OCI-M2 (cell line): ENCODE results near the gene SNAP29.
"Not testable (repeated sequence)": the region's sequence is repeated elsewhere in the genome, so short reads cannot be mapped to it uniquely, and the experiment has no call there.

Experiments
- DNase-seq: peaks from one replicate; lab custom pipeline; 2025; ENCODE audit not compliant: unreplicated experiment; lab: John Stamatoyannopoulos, UW

Gene SNAP29

GRCh38 chr22:20866736-20867135 is 7.9 kb downstream of the SNAP29 start:
- no peak for DNase-seq

DNA sequence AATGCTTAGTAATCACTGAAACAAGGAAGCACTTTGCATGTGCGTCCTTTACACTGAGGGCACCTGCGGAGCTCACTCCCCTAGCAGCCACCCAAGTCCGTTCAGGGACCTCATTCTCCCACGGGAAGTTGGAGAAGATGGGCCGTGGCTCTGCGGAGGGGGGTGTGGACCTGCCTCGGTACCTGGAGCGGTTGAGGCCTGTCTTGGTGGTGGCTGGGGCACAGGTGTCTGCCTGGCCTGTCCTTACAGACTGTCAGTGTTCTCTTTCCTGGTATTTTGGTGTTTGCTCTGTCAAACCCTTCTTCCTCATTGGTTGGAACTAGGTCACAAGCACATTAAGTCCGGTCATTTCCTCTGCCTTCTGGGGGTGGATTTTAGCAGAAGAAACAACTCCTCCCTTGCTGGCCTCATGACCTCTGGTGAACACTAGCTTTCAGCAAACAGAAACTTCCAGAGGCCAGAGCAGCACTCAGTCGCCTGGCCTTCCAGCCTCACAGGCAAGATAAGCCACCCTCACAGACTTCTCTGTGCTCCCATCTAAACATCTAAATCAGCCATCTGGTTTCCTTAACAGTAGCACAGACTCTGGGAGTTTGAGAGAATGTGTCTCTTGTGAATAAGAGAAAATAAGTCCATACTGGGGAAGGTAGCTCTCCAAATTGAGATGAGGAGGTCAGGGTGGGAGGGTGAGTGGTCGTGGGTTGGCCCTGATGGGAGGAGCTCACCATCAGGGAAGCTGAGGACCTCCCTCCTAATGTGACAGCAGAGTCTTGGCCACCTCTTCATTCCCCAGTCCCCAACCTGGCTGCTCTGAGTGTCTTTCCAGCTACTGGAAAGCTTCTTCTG is 8.6 kb downstream of the SNAP29 start:
- peak; percentile 72 for DNase-seq

DNA sequence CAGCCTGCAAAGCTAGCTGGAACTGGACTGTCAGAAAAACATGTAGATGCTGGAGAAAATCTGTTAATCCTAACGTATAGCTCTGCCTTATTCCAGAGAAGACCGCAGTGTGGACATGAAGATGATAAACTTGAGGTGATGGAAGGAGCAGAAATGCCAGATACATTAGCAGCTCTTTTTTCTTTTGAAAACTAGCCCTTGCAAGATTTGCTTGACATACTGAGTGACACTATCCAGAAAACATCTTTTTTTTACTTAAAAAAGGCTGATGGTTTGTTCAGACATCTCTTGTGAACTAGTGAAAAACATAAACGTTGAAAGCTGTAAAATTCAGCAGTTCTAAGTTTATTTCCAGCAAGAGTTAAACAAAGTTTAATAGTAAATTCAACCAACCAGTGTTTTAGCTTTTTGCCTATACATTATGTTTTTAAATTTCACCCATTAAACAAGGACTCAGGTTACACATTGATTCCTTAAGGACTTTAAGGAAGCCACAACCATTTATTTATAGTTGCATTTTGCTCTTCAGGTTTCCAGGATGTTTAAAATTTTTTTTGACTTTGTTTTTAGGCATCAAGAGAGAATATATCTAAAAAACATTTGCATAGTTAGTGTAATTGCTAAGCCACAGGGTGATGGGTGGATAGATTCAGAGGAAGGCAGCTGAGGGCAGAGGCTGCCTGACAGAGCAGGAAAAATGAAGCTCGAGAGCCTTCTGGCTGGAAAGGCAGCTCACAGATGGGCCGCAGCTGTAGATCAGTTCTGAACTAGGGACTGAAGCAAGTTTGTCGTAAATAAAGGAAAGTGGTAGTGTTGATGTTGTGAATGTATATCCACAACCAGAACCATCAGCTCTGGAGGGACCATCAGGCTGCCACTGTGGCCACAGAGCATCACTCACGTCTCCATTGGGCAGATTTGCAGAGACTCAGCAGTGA is 9.5 kb downstream of the SNAP29 start:
- no peak for DNase-seq

GRCh38 chr22:20869234-20869633 is 10.4 kb downstream of the SNAP29 start:
- DNase-seq: no peak

DNA sequence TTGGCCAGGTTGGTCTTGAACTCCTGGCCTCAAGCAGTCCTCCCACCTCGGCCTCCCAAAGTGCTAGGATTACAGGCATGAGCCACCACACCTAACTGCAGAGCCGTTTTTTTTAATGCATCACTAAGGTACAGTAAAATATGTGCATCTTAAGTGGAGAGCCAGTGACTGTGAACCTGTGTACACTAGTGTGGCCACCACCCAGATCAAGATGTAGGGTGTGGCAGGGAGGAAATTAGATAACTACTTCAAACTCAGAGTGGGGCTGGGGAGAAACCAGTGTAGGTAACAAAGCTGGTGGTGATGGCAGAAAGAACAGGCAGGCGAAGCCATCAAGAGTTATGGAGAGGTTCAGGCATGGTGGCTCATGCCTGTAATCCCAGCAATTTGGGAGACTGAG is 14.4 kb downstream of the SNAP29 start:
- DNase-seq: no peak

DNA sequence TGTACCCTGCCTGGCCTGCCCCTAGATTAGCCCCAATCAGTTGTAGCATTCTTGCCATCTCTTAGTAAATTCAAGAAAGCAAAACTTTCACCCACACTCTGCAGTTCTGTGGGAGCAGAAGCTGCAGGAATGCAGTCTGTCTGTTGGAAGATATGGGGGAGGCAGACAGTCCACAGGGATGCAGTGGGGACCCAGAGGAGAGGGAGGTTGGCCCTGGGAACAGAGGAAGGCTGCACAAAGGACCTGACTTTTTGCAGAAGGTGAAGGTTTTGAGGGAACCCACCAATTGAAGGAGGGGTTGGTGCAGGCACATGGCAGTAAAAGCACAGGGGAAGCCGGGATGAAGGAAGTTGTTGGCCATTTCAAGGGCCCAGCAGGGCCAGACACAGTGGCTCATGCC is 16.5 kb downstream of the SNAP29 start:
- no peak for DNase-seq

DNA sequence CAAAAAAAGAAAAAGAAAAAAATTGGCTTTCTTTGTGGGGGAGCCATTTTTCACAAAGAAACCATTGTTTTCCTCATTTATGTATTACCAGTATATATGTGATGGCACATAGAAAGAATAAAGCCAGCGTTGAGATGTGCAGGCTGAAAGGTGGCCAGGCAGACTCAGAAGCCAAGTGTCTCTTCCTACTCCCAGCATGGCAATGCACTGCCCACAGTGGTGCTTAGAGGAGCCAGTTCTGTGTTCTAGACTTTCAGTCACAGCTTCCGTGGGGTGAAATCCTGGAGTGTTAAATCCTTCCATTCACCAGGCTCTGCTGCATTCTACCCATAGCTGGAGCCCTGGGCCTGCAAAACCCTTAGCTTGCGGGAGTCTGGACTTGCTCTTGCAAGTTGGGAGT is 18.9 kb downstream of the SNAP29 start:
- DNase-seq: no peak

GRCh38 chr22:20881231-20881630 is 22.4 kb downstream of the SNAP29 start:
- no peak for DNase-seq

GRCh38 chr22:20881869-20882815 is 23.3 kb downstream of the SNAP29 start:
- DNase-seq: no peak

DNA sequence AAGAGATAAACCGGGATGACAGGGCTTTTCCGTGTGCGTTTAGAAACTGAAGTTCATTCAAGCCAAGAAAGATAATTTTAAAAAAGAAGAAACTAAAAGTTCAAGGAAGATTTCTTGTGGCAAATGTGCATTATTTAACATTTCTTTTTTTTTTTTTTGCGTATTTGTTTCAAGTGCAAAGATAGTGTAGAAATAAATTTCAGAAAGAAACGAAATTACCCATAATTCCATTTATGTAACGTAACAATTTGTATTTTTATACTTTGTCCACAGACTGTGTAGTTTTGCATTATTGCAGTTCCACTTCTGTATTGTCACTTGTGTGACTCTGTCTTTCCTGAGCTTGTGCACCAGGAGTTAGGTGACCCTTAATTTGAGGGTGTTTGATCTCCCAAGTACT is 24.0 kb downstream of the SNAP29 start:
- no peak for DNase-seq

DNA sequence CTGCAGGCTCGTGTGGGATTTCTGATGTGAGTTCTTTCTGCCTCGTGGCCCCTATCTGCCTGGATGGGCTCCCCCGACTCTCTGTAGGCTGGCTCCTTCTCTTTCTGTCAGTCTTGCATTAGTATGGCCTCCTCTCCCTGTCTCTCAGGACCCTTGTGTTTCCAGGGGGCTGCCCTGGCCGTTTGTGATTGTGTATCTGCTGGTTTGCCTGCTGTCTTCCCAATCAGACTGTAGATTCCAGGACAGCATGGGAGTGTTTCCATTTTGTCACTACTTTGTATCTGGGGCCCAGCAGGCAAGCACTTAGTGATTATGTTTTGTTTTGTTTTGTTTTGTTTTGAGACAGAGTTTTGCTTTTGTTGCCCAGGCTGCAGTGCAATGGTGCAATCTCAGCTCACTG is 25.6 kb downstream of the SNAP29 start:
- DNase-seq: no peak

GRCh38 chr22:20885017-20885556 is 26.3 kb downstream of the SNAP29 start:
- DNase-seq: no peak

GRCh38 chr22:20885557-20886323 is 26.9 kb downstream of the SNAP29 start:
- peak; percentile 49 for DNase-seq

DNA sequence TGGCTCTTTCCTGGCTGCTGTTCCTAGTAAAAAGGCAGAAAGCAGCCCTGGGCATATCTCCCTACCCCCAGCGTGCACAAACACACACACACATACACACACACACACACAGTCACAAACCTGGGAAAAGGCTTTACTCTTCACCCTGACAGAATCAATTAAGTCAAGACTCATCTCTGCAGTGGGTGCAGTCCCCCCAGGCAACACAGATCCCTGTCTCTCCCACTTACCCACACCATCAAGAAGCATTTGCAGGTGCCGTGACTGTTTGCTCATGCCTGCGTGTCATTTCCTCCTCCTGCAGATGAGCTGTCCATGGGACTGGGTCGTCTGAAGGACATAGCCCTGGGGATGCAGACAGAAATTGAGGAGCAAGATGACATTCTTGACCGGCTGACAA is 28.6 kb downstream of the SNAP29 start:
- no peak for DNase-seq

DNA sequence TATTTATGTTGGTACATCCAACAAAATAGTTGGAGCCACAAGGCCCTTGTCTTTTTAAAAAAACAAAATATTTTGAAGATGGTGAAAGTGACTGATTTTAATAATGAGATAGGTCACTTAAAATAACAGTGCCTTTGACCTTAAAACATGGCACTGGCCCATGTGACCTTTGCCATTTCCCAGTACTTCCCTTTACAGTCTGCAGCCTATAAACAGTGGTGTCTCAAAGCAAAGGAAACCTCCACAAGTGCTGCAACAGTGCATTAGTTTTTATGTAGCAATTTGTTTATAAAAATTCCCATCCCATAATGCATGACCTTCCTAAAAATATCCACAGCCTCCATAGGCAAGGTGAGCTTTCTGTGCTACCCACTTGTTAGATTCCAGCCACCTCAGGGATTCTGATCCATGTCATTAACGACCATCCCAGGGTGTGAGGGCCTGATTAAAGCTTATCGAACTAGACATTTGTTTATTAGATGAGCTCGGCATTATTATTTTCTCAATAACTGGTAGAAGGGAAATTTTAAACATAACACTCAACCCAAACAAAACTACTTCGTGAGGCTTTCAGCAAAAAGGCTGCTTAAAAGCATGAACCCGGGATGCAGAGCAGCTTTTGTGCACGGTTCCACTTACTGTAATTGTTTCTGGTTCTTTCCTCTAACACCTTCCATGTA is 30.4 kb downstream of the SNAP29 start:
- DNase-seq: no peak

DNA sequence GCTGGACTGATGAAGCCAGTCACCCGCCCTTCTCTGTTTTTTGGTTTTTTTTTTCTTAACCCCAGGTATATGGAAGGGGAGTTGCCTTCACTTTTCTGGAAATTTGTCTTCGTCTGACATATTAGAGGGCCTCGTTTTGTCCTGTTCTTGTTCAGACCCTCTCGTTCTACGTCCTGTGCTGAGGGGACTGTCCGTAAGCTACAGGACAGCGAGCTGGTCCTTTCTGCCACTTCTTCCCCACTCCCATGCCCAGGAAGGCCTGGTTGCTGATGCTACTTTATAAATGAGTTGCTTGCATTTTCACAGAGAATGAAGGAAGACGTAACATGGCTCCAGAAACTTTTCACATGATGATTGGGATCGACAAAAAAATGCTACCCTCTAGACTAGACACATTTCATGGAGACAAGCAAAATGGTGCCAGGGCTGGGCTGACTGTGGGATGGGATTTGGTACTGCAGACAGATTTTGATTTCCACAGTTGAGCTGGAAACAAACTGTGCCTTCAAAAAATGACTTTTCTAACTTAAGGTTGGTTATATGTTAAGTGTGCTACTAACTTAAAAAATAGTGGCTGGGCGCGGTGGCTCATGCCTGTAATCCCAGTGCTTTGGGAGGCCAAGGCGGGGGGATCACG is 31.2 kb downstream of the SNAP29 start:
- DNase-seq: no peak

DNA sequence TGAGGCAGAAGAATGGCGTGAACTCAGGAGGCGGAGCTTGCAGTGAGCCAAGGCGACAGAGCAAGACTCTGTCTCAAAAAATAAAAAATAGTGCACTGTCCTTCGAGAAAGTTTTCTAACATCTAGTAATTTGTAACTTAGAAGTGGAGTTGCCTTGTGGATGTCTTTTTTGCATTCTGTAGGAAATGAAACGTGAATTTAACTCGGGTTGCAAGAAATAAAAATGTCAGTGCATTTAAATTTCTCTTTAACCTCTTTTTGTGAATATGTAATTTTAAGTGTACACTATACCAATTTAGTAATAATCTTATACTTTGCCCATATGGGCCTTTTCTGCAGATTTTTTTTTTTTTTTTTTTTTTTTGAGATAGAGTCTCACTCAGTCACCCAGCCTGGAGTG is 32.2 kb downstream of the SNAP29 start:
- no peak for DNase-seq

DNA sequence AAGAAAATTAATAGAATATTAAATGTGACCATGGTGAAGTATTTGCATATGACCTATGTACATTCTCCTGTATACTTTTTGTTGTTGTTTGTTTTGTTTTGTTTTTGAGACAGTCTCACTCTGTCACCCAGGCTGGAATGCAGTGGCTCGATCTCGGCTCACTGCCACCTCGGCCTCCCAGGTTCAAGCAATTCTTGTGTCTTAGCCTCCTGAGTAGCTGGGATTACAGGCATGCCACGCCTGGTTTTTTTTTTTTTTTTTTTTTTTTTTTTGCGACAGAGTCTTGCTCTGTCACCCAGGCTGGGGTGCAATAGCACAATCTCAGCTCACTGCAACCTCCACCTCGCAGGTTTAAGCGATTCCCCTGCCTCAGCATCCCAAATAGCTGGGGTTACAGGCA is 38.9 kb downstream of the SNAP29 start:
- not testable (repeated sequence) for DNase-seq
